Stimulated activated CD8-positive, alpha-beta memory T cell treated with anti-CD3 and anti-CD28 coated beads, Interleukin-2, amount 100 ng/mL, for 1 hour (primary cell): ENCODE measurements around the gene C2CD3.
"Not testable (repeated sequence)": the region's sequence is repeated elsewhere in the genome, so short reads cannot be mapped to it uniquely, and the experiment has no call there.

Source experiments
- DNase-seq, 2 donors: peaks; one replicate each; pipeline ENCODE4 v3.0.0-alpha.2; 2020; ENCODE audit warnings: low read depth in 2 of 2

The C2CD3 gene

DNA sequence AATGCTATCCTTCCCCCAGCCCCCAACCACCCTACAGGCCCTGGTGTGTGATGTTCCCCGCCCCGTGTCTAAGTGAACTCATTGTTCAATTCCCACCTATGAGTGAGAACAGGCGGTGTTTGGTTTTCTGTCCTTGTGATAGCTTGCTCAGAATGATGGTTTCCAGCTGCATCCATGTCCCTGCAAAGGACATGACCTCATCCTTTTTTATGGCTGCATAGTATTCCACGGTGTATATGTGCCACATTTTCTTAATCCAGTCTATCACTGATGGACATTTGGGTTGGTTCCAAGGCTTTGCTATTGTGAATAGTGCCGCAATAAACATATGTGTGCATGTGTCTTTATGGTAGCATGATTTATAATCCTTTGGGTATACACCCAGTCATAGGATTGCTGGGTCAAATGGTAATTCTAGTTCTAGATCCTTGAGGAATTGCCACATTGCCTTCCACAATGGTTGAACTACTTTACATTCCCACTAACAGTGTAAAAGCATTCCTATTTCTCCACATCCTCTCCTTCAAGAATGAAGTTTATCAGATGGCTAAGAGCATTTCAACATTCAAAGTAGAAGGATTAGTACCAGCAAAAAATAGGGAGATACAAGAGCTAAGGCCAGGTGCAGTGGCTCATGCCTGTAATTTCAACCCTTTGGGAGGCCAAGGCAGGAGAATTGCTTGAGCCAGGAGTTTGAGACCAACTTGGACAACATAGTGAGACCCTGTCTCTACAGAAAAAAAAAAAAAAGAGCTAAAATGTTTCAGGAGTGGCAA is 50.4 kb downstream of the C2CD3 start:
- DNase-seq = not testable (repeated sequence)

DNA sequence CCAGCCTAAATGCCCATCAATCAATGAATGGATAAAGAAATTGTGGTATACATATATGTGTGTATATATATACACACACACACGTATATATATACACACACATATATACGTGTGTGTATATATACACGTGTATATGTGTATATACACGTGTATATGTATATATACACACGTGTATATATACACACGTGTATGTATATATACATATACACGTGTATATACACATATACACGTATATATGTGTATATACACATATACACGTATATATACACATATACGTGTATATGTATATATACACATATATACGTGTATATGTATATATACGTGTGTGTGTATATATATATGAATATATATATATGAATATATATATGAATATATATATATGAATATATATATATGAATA is 54.1 kb downstream of the C2CD3 start:
- no peak for DNase-seq

DNA sequence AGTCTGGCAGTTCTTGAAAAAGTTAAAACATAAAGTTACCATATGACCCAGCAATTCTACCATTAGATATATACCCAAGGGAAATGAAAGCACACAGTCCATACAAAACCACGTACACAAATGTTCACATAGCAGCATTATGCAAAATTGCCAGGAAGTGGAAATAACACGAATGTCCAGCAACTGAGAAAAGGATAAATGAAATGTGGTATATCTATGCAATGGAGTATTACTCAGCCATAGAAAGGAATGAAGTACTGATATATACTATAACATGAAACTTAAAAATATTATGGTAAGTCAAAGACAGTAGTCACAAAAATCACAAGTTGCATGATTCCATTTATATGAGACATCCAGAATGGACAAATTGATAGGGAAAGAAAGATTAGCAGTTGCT is 57.9 kb downstream of the C2CD3 start:
- no peak for DNase-seq

DNA sequence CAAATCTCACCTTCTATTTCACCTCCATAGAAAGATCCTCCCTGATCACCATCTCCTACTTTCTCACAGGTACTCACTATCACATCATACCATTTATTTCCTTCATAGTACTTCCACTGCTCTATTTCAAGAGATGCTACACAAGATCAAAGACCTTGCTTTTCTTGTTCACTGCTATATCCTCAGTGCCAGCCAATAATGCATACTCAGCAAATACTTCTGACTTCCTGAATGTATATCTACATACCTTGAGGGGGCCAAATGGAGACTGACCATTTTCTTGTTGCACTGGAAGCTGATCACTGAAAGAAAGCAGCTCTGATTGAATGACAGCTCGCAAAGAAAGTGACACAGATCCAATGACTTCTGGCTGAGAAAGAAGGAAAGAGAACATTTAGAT is 64.7 kb downstream of the C2CD3 start:
- no peak for DNase-seq

DNA sequence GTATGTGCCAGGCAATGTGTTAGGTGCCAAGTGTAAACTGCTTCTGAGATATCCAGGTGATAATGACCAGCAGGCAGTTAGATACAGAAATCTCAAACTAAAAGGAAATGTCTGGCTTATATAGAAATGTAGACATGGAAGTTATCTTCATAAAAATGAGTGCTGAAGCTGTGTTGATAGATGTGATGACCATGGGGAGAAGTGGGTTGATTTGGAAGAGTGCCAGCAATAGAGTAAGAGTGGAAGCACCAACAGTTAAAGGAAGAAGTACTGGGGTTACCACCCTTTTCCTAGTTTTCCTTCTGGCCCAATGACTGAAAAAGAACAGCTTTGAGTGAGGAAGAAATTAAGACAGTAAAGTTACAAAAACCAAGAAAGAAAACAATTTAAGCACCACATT is 68.5 kb downstream of the C2CD3 start:
- DNase-seq = no peak

DNA sequence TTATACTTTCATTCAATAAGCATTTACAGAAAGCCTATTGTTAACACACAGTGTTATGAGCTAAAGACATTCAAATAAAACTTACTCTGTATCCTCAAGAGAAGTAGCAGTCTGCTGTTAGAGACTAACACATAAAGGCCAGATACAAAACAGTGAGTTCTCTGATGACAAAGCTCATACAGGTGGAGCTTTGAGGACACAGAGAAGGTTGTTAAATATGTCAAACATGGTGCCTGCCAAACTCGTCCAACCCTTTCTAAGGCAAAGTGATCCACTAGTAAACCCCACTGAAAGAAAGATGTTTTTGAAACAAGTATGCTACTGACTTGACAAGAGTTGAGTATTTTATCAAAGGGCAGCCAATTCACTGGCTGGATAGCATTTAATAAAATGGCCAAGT is 70.1 kb downstream of the C2CD3 start:
- no peak for DNase-seq

DNA sequence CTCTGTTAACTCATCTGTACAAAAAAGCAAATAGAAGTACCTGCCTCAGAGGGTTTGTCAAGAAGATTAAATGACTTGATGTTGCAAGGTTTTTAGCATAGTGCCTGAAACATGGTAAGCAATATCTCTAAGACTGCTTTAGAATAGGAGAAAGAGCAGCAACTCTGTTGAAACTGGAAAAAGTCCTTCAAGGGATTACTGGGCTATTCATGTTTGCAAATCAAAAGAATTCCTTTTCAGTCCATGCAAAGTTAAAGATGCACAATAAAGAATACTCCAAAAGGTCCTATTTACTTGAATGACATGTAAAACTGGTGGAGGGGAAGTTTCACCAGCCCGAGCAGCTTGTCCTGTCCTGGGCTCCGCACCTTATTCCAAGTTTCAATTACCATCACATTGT is 70.6 kb downstream of the C2CD3 start:
- DNase-seq = no peak

DNA sequence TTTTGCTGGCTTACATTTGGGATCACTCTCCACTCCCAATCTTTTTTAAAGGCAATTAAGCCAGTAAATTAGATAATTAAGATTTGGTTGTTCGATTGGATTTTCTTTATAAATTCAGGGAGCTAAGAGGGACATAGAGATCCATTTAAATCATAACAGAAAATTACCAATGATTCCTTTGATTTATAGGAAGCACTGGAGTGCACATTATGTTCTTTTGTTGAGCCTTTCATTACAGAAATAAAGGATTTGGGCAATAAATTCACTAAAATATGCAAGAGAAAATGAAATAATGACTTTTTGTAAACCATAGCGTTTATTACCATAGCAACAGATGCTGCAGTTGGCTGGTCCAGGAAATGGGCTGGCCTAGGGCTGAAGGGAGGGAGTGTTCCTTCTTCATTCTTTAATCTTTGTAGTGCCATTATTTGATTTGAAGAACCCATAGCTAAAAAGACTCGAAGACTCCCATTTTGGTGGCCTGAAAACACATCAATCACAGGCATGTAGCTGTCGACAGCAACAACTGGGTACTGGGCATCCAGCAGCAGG is 73.0 kb downstream of the C2CD3 start:
- no peak for DNase-seq

DNA sequence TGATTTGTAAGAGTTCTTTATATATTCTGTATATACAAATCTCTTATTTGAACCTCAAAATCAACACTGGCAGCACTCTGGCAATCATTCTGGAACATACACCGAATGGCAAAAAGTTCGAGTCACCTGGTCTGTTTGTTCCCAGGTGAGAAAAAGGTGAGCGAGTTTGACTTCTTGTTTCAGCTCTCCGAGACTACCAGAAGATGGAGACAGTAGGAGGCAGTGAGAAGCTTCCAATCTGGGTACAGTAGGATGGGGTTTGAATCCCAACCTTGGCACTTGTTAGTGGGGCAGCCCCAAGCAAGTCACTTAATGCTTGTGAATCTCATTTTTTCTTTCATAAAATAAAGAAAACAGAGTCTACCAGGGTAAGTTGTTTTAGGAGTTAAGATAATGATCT is 76.4 kb downstream of the C2CD3 start:
- DNase-seq = no peak

DNA sequence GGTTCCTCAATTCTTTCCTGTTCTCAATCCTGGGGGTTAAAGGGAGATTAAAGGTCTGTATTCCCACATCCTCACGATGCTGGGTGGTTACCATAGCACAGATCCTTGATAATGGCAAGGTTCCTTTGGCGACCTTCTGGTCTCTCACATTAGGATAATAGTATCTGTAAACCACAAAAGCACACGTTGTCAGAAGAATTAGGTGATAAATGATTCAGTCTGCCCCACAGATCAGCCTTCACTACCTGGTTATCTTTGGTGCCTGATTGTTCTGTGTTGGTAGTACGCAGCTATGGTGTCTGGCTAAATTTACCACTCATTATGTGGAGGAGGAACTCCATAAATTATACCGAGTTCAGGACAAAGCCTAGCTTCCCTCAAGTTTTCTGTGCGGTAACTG is 78.4 kb downstream of the C2CD3 start:
- no peak for DNase-seq

DNA sequence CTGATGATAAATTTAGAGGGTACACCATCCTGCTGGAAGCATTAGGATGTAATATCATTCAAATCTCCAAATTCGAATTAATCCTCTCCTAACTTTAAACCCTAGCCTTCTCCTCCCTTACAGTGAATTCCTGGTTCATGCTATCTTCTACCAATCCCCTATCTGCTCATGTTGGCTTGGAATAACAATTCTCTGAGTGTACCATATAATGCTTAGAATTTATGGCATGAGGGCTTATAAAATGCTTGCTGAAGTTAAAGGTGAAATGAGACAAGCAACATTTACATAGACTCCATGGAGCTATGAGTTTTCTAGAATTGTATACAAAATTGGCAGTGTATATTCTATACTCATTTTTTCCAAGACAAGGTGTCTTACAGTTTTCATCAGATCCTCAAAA is 79.3 kb downstream of the C2CD3 start:
- DNase-seq = no peak

DNA sequence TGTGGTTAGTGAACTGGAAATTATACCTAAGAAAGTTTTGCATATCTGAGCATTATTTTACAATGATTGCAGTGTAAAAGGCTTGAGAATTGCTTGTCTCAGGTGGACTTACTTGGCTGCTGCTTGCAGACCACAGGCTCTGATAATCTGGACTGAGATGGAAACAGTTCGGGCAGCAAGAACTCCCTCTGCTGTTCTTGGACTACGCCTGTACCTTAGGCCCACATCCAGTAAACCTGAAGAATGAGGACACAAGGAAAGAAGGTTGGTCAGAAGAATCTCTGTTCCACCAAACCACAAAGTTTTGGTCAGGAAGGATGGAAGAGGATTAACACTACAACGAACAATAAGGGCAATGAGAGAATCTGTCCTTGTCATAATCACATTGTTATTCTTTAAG is 80.1 kb downstream of the C2CD3 start:
- DNase-seq = no peak

DNA sequence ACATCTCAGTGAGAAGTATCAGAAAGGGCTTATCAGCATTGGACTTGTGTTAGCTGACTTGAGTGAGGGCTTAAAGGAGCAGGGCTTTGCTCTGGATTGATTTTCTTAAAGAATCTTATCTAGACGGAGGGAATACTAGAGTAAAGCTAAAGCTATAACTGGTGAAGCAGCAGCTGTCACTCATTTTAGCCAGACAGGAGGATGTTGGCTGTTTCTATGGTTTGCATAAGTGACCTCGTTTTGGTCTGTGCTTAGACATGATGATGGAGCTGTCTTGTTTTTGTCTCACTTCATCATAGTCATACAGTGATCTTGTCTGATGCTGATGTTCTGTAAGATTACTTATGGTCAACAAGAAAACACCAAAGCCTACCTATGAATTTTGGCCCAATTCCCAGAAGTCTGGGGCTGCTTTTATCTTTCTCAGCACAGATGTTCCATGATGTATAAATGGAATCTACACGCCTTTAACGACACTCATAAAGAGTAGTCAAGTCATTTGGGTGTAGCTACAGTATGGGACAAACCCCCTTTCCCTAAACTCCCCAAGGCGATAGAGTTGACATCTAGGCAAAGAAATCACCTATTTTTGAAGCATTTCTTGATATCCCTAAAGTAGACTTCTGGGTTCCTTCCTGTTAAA is 84.4 kb downstream of the C2CD3 start:
- no peak for DNase-seq

DNA sequence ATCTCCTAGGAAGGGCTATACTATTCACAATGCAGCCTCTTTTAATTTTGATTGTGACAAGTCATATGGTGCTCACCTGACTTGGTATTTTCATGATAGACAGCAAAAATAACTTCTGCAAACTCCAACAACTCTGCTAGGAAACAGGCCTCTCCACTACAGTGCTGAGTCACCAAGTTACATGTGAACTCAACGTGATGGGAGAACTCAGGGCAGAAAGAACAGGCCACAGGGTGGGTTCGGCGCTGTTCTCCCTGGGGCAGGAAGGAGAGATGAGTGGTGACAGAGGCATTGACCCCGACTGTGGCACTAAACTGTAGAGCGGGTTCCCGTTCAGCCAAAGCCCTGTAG is 85.3 kb downstream of the C2CD3 start:
- no peak for DNase-seq

DNA sequence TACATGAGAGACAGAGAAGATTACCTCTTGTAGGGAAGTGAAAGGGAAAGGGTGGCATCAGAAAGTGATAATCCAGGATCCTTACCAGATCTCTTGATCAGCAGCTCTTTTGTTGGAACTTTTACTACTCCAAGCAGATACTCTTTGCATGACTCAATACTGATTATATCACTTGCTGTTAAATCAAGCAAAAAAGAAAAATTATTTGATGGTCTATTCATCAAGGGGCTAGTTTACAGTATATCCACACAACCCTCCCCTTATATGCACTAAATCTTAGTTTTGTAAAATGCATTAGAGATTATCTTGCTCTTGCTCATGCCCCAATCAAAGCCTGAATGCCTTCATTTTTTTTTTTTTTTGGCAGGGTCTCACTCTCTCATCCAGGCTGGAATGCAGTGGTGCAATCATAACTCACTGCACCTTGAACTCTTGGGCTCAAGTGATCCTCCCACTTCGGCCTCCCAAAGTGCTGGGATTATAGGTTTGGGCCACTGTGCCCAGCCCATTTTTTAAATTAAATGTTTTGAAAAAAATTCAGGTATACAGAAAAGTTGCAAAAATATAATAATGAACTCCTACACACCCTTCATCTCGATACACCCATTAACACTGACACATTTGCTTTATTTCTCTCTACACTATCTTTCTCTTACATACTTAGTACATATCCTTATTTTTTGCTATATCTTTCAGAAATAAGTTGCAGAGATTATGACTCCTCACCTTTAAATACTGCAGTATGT is 85.8 kb downstream of the C2CD3 start:
- DNase-seq = no peak

DNA sequence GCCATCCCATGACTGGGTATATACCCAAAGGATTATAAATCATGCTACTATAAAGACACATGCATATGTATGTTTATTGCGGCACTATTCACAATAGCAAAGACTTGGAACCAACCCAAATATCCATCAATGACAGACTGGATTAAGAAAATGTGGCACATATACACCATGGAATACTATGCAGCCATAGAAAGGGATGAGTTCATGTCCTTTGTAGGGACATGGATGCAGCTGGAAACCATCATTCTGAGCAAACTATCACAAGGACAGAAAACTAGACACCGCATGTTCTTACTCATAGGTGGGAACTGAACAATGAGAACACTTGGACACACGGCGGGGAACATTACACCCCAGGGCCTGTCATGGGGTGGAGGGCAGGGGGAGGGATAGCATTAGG is 86.9 kb downstream of the C2CD3 start:
- DNase-seq = not testable (repeated sequence)

DNA sequence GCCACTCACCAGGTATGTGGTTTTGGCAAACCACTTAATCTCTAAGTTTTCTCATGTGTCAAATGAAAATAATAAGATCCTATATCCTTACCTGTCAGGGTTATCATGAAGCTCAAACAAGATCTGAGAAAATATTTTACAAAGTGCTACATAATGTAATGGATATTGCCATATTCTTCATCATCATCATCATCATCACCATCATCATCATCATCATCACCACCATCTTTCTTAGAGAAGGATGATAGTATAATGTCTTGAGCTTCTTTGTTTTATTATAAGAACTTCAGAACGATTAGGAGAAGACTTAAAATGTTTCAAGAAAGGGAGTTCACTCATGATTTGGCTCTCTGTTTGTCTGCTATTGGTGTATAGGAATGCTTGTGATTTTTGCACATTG is 89.4 kb downstream of the C2CD3 start:
- DNase-seq = no peak

DNA sequence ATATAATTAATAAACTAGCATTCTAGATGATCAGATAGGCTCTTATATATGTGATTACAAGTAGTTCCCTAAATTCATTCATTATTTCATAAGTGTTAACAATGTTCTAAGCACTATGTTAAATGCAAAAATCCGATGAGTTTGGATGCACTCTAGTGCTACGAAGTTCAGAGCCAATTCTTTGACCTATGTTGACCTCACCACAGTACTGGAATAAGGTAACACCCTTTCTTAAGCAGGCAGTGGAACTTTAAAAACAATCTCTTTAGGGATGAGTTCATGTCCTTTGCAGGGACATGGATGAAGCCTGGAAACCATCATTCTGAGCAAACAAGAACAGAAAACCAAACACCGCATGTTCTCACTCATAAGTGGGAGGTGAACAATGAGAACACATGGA is 93.6 kb downstream of the C2CD3 start:
- DNase-seq = no peak

DNA sequence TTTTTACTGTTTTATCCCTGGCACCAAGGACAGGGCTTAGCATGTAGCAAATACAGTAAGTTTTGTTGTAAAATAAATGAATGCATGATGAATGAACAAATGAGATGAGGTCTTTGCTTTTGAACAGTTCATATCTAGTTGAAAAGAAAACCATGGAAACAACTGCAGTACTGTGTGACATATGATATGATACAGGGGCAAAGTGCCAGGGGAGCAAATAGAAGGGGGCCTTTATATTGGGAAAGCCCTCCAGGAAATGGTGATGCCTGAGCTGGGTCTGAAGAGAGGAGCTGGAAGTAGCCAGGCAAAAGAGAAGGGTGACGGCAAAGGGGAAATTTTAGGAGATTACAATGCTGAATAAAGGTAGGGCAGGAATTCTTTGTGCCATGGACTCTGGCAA is 98.1 kb downstream of the C2CD3 start:
- no peak for DNase-seq

DNA sequence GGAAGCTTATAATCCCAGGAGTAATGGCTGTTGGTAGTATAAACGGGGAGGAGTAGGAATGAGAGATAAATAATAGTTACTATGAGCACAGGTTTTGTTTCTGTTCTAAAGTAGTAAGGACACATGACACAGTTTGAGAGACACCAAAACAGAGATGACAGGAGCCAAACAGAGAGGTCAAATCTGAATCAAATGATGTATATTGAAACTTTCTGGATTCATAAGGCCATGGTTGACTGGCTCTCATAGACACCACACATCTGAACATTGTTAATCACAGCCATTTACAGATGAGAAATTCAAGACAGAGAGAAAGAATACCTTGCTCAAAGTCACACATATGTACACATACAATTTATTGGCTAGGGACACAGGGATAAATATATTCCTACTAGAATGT is 98.5 kb downstream of the C2CD3 start:
- no peak for DNase-seq

DNA sequence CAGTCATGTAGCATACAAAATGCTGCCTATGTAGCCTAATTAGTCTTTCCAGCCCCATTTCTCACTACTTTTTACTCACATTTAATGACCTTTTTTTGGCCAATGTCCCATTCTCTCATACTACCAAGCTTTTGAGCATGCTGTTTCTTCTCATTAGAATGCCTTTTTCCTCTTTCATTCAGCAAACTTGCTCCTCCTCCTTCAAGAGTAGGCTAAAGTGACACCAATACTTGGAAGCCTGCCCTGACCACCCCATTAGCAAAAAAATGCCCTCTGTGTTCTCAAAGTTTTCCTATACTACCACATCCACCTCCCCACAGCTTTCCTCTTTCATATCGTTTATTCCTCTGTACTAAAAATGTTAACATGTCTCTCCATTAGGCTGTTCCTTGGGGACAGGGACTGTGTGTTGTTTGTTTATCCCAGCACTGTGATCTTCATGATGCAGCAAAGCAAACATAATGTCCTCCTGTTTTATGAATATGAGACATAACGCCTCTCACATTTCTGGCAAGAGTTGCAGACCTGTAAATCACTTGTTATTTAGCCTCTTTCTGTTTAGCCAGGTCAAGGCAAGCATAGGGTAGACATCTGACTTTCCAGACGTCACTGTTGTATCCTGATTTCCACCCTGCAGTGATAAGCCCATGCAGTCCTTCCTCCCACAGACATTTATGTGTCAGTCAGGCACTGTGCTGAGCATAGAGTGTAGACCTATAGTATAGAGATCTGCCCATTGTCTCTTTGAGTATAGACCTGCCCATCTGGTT is 99.9 kb downstream of the C2CD3 start:
- no peak for DNase-seq
